Adrenal gland (tissue), 12 donors: ENCODE results near the gene CSH2. TPM values are rescaled to one million over a fixed set of nuclear protein-coding genes. Genes with fewer than 3 reads are reported as not detected.
A peak's percentile ranks its signal among the peaks of the same experiment; 100 is the strongest.

ENCODE experiments used
- DNase-seq, 7 donors: peaks; one replicate each; pipeline ENCODE4 v3.0.0-alpha.2; 2019 to 2020
- H3K27ac ChIP-seq, 5 donors: fragments of 200-600 bp; sonication (generic) in 4 of 5; 1 replicate in 3 of 5; 2 replicates in 2 of 5; pipeline versions ENCODE4 v1.5.1 to v1.8.0; 2016 to 2020; ENCODE audit warnings: mild to moderate bottlenecking in 1 of 5
- H3K27me3 ChIP-seq: fragments of 200-600 bp; 2 replicates; pipeline ENCODE4 v1.8.0; 2021
- H3K36me3 ChIP-seq, 2 donors: fragments of 200-600 bp; replicated peaks in 1 of 2; 1 replicate in 1 of 2; 2 replicates in 1 of 2; pipeline versions ENCODE4 v1.5.1 to v1.8.0; 2018 to 2022
- H3K4me1 ChIP-seq, 2 donors: fragments of 200-600 bp; replicated peaks in 1 of 2; 1 replicate in 1 of 2; 2 replicates in 1 of 2; pipeline versions ENCODE4 v1.5.1 to v1.8.0; 2018 to 2021
- H3K4me3 ChIP-seq, 4 donors: fragments of 200-600 bp; sonication (generic) in 3 of 4; one replicate each; pipeline ENCODE4 v1.5.1; 2016 to 2018
- H3K9me3 ChIP-seq, 3 donors: fragments of 200-600 bp; sonication (generic) in 1 of 3; replicated peaks in 1 of 3; 1 replicate in 2 of 3; 2 replicates in 1 of 3; pipeline versions ENCODE4 v1.5.1 to v1.8.0; 2016 to 2021
- CTCF ChIP-seq, 6 experiments: fragments of 450-650 bp in 4 of 6; fragments of 200-600 bp in 2 of 6; sonication (generic) in 1 of 6; IDR thresholded peaks; 1 replicate in 5 of 6; 2 replicates in 1 of 6; pipeline versions ENCODE4 v1.5.1 to v1.8.0; 2016 to 2021; ENCODE audit warnings: antibody characterized with exemption in 6 of 6, mild to moderate bottlenecking in 2 of 6, moderate library complexity in 1 of 6
- POLR2A ChIP-seq, 2 donors: fragments of 450-650 bp; IDR thresholded peaks; one replicate each; pipeline ENCODE4 v1.6.1; 2017; ENCODE audit warnings: antibody characterized with exemption in 2 of 2, mild to moderate bottlenecking in 2 of 2, moderate library complexity in 1 of 2
- WGBS, 4 donors: extraction: QIAGEN DNeasy Blood & Tissue Kit in 2 of 4; methylation state at CpG; one replicate each; pipeline versions ENCODE4 v1.1.5 to v1.1.7; 2013 to 2017; 5-methylcytosine and 5-hydroxymethylcytosine counted together
- intact Hi-C, 2 donors: fragments of 100-400 bp; cut with DNase I; formaldehyde crosslinking; loops; one replicate each; pipeline versions ENCODE4 v1.14.1 to v1.15.0; 2022 to 2023
- polyA plus RNA-seq, 3 donors: library from polyadenylated mRNA; stranded (reverse); fragments of 200-250 nt in 2 of 3; fragments of 350-450 nt in 1 of 3; fragmentation: Illumina TruSeq in 1 of 3; extraction: RNeasy Lipid Tissue Mini Kit (QIAGEN cat#74804) in 1 of 3; gene quantifications; one replicate each; pipeline ENCODE4 v1.2.3, GENCODE V29; 2013 to 2014
- total RNA-seq, 9 donors: library from RNA; depleted of rRNA in 4 of 9; stranded (reverse); fragments of >200 nt in 4 of 9; fragments of 120-200 nt in 1 of 9; fragmentation: NEBNext Ultra II Directional in 1 of 9; extraction: Animal tissue kit (Norgen Biotek cat#: 25700) in 1 of 9; gene quantifications; one replicate each; pipeline versions ENCODE4 v1.1.0 to v1.2.4, GENCODE V29; 2013 to 2023
- donor health status: healthy with polysubstance abuse.
- donor health status: Bipolar disorder and iron deficiency.
- donor health status: DM: yes; HTN: yes; CAD: no.
- donor health status: DM: no; HTN: no; CAD: no.
- donor health status: DM: no; HTN: no; CAD: no.
- donor health status: DM: yes; HTN: yes; CAD: no.

CSH2 gene
- total and polyA plus RNA-seq, 12 donors = 0.61 TPM; not detected in 11

DNA sequence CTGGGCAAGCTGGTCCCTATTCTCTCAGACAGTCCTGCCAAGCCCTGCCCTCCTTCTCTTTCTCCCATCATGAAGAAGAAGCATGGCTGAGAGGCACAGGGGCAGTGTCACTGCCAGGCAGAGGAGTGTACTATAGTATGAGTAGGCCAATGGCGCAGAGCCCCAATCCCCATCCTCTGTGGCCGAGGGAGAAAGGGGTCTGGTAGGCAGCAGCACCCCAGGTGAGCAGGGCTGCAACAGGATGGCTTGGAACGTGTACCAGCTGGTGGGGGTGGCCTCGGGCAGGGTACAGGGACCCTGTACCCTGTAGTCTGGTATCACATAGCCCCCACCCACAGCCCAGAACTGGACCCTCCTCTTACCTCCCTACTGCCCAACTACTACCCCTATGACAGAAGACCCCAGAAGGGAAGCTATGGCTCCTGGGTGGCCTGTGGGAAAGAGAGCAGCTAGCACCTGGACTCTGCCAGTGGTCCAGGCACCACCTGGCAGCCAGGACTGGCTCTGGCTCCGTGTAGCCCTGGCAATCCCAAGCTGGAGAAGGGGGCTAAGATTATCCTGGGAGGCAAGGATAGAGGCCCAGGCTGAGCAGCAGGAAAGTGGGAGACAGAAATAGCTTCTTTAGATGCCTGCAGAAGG, 35.4 kb downstream of the CSH2 start:
- Histone ChIP-seq H3K36me3 (peaks cover 0 to 41% of the 10 kb centered on the region in 2 donors), H3K27ac (peak overlapping the region in 4 of 5 donors; percentile 79 to 92 (median 85)), H3K27me3 (no peaks in the 10 kb centered on the region), H3K4me3 (peak overlapping the region in 1 of 4 donors; percentile 35), H3K4me1 (peaks cover 44 to 55% of the 10 kb centered on the region in 2 donors), H3K9me3 (no peaks in the 10 kb centered on the region)
- DNase-seq = peak in 2 of 7 donors; percentile 21 to 57
- intact Hi-C loops = no loop called here
- no peak for TF ChIP-seq POLR2A (IDR thresholded peaks at IDR 0.05)
- 0 to 70% (median 70%) methylated on average over 1 to 5 of the region's 5 CpGs for WGBS, 4 donors

DNA sequence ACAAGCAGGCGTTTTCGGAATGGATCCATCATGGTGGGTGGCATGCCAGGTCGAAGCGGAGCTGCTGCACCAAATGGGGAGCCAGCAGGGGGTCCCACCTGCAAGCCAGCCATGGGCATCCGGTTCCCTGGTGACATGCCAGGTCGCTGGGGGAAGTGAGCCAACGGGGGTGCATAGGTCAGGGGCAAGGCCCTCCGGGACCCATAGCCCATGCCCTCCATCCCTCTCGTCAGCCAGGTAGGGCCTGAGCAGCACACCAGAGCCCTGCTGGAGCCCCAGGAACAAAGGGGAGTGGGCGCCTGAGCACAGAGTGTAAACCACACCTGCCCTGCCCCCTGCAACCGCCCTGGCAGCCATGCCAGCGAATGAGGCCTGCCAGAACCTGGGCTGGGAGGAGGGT, 36.0 kb downstream of the CSH2 start:
- H3K4me1 ChIP-seq = peaks cover 44 to 55% of the 10 kb centered on the region in 2 donors
- peaks cover 0 to 47% of the 10 kb centered on the region in 2 donors for H3K36me3 ChIP-seq
- H3K27ac ChIP-seq = peak overlapping the region in 3 of 5 donors; percentile 79 to 90 (median 80)
- no peak overlapping the region for H3K4me3 ChIP-seq
- no peak for TF ChIP-seq CTCF (IDR thresholded peaks at IDR 0.05)
- no peak for TF ChIP-seq POLR2A (IDR thresholded peaks at IDR 0.05)
- no peaks in the 10 kb centered on the region for H3K9me3 ChIP-seq
- intact Hi-C loops = no loop called here
- peak in 2 of 7 donors; percentile 23 to 59 for DNase-seq
- no peaks in the 10 kb centered on the region for H3K27me3 ChIP-seq
- 74 to 86% (median 79%) methylated on average over 4 to 12 of the region's 12 CpGs for WGBS, 4 donors

GRCh38 chr17:63836811-63837210, 36.7 kb downstream of the CSH2 start:
- H3K27ac ChIP-seq = peak overlapping the region in 2 of 5 donors; percentile 80 to 90
- H3K27me3 ChIP-seq = no peaks in the 10 kb centered on the region
- TF ChIP-seq CTCF (IDR thresholded peaks at IDR 0.05) (no peak), POLR2A (IDR thresholded peaks at IDR 0.05) (no peak)
- H3K9me3 ChIP-seq = no peaks in the 10 kb centered on the region
- DNase-seq = peak in 1 of 7 donors; percentile 14
- intact Hi-C loops = no loop called here
- H3K4me3 ChIP-seq = no peak overlapping the region
- H3K4me1 ChIP-seq = peaks cover 44 to 55% of the 10 kb centered on the region in 2 donors
- peaks cover 0 to 53% of the 10 kb centered on the region in 2 donors for H3K36me3 ChIP-seq
- 96 to 98% (median 96%) methylated on average over 6 to 7 of the region's 7 CpGs for WGBS, 4 donors

GRCh38 chr17:63835167-63835720, 38.2 kb downstream of the CSH2 start:
- peaks cover 28 to 41% of the 10 kb centered on the region in 2 donors for H3K4me1 ChIP-seq
- no peak overlapping the region for H3K4me3 ChIP-seq
- no peaks in the 10 kb centered on the region for H3K27me3 ChIP-seq
- DNase-seq = no peak
- H3K36me3 ChIP-seq = peaks cover 0 to 69% of the 10 kb centered on the region in 2 donors
- H3K27ac ChIP-seq = peak overlapping the region in 1 of 5 donors; percentile 30
- intact Hi-C loops = no loop called here
- WGBS, 4 donors = 79 to 95% (median 83%) methylated on average over 8 to 9 of the region's 9 CpGs
- H3K9me3 ChIP-seq = no peaks in the 10 kb centered on the region
- TF ChIP-seq POLR2A (IDR thresholded peaks at IDR 0.05) (no peak), CTCF (IDR thresholded peaks at IDR 0.05) (no peak)
